Endothelial cell of hepatic sinusoid (primary cell): ENCODE measurements around the gene AGAP1.

Source experiments
- in situ Hi-C: cut with HindIII; loops from 2 replicates; pipeline ENCODE4 v1.10.0; 2017; ENCODE audit warnings: low sequenced_read_pairs

The AGAP1 gene

GRCh38 chr2:235582081-235582686 lies 88.3 kb downstream of the AGAP1 start:
- in situ Hi-C loops: no loop called here

- in situ Hi-C loops: no loop called here
These were observed 88.9 kb downstream of the AGAP1 start for GRCh38 chr2:235582729-235583128.

- in situ Hi-C loops: no loop called here
These were observed 89.3 kb downstream of the AGAP1 start for GRCh38 chr2:235583144-235583543.

- in situ Hi-C loops: no loop called here
These were observed 90.2 kb downstream of the AGAP1 start for GRCh38 chr2:235583925-235584637.

- in situ Hi-C loops: no loop called here
These were observed 90.8 kb downstream of the AGAP1 start for GRCh38 chr2:235584638-235585007.

- in situ Hi-C loops: no loop called here
These were observed 93.4 kb downstream of the AGAP1 start for GRCh38 chr2:235587202-235587601.

GRCh38 chr2:235588750-235589149 lies 94.9 kb downstream of the AGAP1 start:
- in situ Hi-C loops: no loop called here

- in situ Hi-C loops: no loop called here
These were observed 97.4 kb downstream of the AGAP1 start for GRCh38 chr2:235591231-235591730.

GRCh38 chr2:235591921-235592320 lies 98.1 kb downstream of the AGAP1 start:
- in situ Hi-C loops: no loop called here

- in situ Hi-C loops: no loop called here
These were observed 98.6 kb downstream of the AGAP1 start for GRCh38 chr2:235592430-235592829.

- in situ Hi-C loops: no loop called here
These were observed 99.0 kb downstream of the AGAP1 start for GRCh38 chr2:235592836-235593235.

GRCh38 chr2:235594041-235594440 lies 100.2 kb downstream of the AGAP1 start:
- in situ Hi-C loops: no loop called here

- in situ Hi-C loops: no loop called here
These were observed 101.1 kb downstream of the AGAP1 start for GRCh38 chr2:235594964-235595363.

GRCh38 chr2:235595422-235596010 lies 101.7 kb downstream of the AGAP1 start:
- in situ Hi-C loops: no loop called here

GRCh38 chr2:235596272-235596671 lies 102.4 kb downstream of the AGAP1 start:
- in situ Hi-C loops: no loop called here

- in situ Hi-C loops: no loop called here
These were observed 103.3 kb downstream of the AGAP1 start for GRCh38 chr2:235597081-235597615.

- in situ Hi-C loops: no loop called here
These were observed 104.2 kb downstream of the AGAP1 start for GRCh38 chr2:235598026-235598425.

GRCh38 chr2:235598532-235599531 lies 105.0 kb downstream of the AGAP1 start:
- in situ Hi-C loops: no loop called here

- in situ Hi-C loops: no loop called here
These were observed 105.9 kb downstream of the AGAP1 start for GRCh38 chr2:235599596-235600338.

GRCh38 chr2:235600406-235600805 lies 106.6 kb downstream of the AGAP1 start:
- in situ Hi-C loops: no loop called here
